ENCODE data around the gene RNF14.
"Not testable (repeated sequence)": the region's sequence is repeated elsewhere in the genome, so short reads cannot be mapped to it uniquely, and the experiment has no call there.

The RNF14 gene

GRCh38 chr5:141968914-141969608, at the start of gene RNF14:
TSS of gene RNF14 (plus strand) at chr5:141969105. CDS start at chr5:141973589, 4,484 bp downstream.
- peak; percentile 85 to 91 (median 88) for DNase-seq

GRCh38 chr5:141919218-141920119, 49.4 kb upstream of the RNF14 start:
- no peak for DNase-seq

- DNase-seq = no peak
Measured at GRCh38 chr5:141920771-141921170, 48.1 kb upstream of the RNF14 start.

GRCh38 chr5:141922827-141923447, 46.0 kb upstream of the RNF14 start:
- DNase-seq = not testable (repeated sequence)

- peak; percentile 73 to 97 (median 90) for DNase-seq
Measured at GRCh38 chr5:141923448-141924313, 45.2 kb upstream of the RNF14 start, which contains the start of gene DELE1. TSS of gene DELE1 (plus strand) at chr5:141923871. CDS start at chr5:141923942, 71 bp downstream.

GRCh38 chr5:141926434-141926833, 42.5 kb upstream of the RNF14 start:
- DNase-seq = no peak

- DNase-seq = no peak
Measured at GRCh38 chr5:141928051-141928450, 40.9 kb upstream of the RNF14 start.

- no peak for DNase-seq
Measured at GRCh38 chr5:141929398-141930058, 39.4 kb upstream of the RNF14 start.

GRCh38 chr5:141931694-141932093, 37.2 kb upstream of the RNF14 start:
- DNase-seq = no peak

GRCh38 chr5:141933151-141933550, 35.8 kb upstream of the RNF14 start:
- DNase-seq = no peak

- DNase-seq = no peak
Measured at GRCh38 chr5:141934099-141934844, 34.6 kb upstream of the RNF14 start.

GRCh38 chr5:141935538-141935937, 33.4 kb upstream of the RNF14 start:
- no peak for DNase-seq

GRCh38 chr5:141940695-141941271, 28.1 kb upstream of the RNF14 start:
- DNase-seq = no peak

GRCh38 chr5:141941307-141941706, 27.6 kb upstream of the RNF14 start:
- no peak for DNase-seq

GRCh38 chr5:141941779-141942178, 27.1 kb upstream of the RNF14 start:
- no peak for DNase-seq

GRCh38 chr5:141942185-141942857, 26.6 kb upstream of the RNF14 start:
- no peak for DNase-seq

GRCh38 chr5:141944076-141944475, 24.8 kb upstream of the RNF14 start:
- no peak for DNase-seq

- DNase-seq = no peak
Measured at GRCh38 chr5:141945511-141946051, 23.3 kb upstream of the RNF14 start.

- DNase-seq = no peak
Measured at GRCh38 chr5:141947316-141947715, 21.6 kb upstream of the RNF14 start.

GRCh38 chr5:141948812-141949211, 20.1 kb upstream of the RNF14 start:
- no peak for DNase-seq
